ENCODE data around the gene CYB561D2. TPM values are rescaled to one million over a fixed set of nuclear protein-coding genes. Genes with fewer than 3 reads are reported as not detected.
"Not testable (repeated sequence)": the region's sequence is repeated elsewhere in the genome, so short reads cannot be mapped to it uniquely, and the experiment has no call there.

CYB561D2 gene, protein sequence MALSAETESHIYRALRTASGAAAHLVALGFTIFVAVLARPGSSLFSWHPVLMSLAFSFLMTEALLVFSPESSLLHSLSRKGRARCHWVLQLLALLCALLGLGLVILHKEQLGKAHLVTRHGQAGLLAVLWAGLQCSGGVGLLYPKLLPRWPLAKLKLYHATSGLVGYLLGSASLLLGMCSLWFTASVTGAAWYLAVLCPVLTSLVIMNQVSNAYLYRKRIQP
- total RNA-seq, result 10 to 100 TPM; 37.1 to 39.7 TPM

DNA sequence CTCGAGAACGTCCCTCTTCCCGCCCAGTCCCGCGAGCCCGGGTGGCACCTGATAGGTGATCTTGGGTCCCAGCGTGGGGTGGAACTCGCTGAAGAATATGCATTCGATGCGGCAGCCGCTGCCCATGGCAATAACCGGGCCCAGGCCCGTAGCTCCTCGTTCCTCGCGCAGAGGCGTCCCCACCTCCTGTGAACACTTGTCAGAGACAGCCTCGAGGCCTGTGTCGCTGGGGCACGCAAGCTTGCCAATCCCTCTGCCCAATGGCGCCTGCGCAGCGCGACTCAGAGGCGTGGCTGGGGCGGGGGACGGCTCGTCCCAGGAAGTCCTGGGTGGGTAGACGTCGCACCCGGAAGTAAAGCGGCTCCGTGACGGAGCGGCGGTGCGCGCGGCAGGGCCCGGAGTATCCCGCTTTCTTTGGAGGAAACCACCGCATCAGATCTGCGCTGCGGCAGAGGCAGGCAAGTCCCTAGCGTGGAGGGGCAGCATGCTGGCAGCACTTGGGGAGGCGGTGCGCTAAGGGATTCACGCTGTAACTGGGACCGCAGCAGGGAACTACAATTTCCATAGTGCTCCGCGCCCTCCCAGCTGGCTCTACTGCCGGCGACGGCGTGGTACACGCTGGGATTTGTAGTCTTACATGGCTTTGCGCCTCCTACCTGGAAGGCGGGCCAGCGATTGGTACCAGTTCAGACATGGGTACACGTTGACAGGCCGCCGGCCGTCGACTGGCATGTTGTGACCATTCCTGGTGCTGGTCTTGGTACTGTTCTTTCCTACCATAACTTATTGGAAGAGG is at the start of gene CYB561D2, which contains the start of gene NPRL2:
Gene CYB561D2, plus strand, starts transcription at position 336 of the 796 bp plus-strand sequence. CDS start 572 bp downstream, outside the sequence.
Gene NPRL2, minus strand, starts transcription at position 249 of the 796 bp plus-strand sequence. Its CDS starts 123 bp downstream, at position 126.
- ChIA-PET POLR2A (interaction anchor here (0.9 to 32.1 kb wide), 17 partner anchors 8 to 268 kb away, joined by 3 to 704 read pairs (median 5); partner anchors contain the start of genes CISH, HEMK1, HYAL2 and HYAL3), CTCF (interaction anchor here (0.7 to 7.0 kb wide), 11 partner anchors 9 to 263 kb away, joined by 3 to 65 read pairs (median 4); partner anchors contain the start of genes CISH, HYAL3, NAA80 and RASSF1)
- no peaks in the 10 kb centered on the region for H3K9me3 Mint-ChIP-seq
- H3K4me1 Mint-ChIP-seq, result peaks cover 66% of the 10 kb centered on the region
- DNase-seq, result peak; percentile 99
- H3K4me3 Mint-ChIP-seq, result peak within 1 kb of the TSS; percentile 91
- H3K27me3 Mint-ChIP-seq, result no peaks in the 10 kb centered on the region
- H3K36me3 Mint-ChIP-seq (ENCODE audit: low read depth), result peaks cover 49% of the 10 kb centered on the region
- peak within 1 kb of the TSS; percentile 93 for H3K27ac Mint-ChIP-seq

DNA sequence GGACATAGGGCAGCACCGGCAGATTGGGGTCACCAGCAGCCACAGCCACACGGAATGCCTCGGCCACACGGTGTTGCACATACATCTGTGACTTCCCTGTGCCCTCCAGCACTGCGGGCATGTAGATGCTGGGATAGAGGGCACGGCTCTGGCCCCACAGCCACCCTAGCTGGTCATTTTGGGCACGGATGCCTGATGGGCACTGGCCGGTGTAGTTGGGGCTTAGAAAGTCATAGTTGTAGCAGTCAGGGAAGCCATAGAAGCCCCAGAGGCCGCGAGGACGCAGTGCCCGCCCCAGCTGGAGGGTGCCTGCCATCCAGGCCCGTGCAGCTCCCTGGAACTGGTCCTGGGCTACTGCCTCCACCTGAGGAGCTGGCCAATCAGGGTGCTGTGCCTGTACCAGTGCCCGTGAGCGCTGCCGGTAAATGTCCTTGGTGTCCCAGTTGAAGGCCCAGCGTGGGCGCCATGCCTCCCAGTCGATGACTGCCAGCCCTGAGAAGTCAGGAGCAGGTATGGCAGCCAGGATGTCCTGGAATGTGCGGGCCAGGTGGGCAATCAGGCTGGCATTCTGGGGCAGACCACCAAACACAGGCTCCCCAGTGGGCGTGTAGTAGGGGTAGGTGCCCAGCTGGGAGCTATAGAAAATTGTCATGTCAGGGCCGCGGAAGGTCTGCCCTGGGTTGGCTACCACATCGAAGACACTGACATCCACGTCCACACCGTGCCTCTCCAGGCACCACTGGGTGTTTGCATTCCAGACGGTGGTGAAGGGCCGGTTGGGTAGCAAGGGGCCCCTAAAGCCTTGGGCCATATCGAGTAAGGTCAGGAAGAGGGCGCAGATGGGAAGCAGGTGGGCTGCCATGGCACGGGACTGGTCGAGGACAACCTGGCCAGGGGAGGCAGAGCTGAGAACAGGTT is 48.3 kb upstream of the CYB561D2 start:
- Mint-ChIP-seq H3K36me3 (ENCODE audit: low read depth) (peaks cover 1% of the 10 kb centered on the region), H3K27me3 (no peaks in the 10 kb centered on the region), H3K27ac (no peak overlapping the region), H3K9me3 (no peaks in the 10 kb centered on the region), H3K4me1 (peaks cover 31% of the 10 kb centered on the region), H3K4me3 (no peak overlapping the region)
- no peak for DNase-seq
- ChIA-PET CTCF (interaction anchor here (0.8 to 1.6 kb wide), 2 partner anchors 22 to 35 kb away, joined by 3 to 7 read pairs; no protein-coding TSS in a partner anchor), POLR2A (interaction anchor here (0.9 to 6.3 kb wide), 3 partner anchors 10 to 67 kb away, joined by 3 to 150 read pairs (median 4); partner anchors contain the start of genes IFRD2, RASSF1 and ZMYND10)

DNA sequence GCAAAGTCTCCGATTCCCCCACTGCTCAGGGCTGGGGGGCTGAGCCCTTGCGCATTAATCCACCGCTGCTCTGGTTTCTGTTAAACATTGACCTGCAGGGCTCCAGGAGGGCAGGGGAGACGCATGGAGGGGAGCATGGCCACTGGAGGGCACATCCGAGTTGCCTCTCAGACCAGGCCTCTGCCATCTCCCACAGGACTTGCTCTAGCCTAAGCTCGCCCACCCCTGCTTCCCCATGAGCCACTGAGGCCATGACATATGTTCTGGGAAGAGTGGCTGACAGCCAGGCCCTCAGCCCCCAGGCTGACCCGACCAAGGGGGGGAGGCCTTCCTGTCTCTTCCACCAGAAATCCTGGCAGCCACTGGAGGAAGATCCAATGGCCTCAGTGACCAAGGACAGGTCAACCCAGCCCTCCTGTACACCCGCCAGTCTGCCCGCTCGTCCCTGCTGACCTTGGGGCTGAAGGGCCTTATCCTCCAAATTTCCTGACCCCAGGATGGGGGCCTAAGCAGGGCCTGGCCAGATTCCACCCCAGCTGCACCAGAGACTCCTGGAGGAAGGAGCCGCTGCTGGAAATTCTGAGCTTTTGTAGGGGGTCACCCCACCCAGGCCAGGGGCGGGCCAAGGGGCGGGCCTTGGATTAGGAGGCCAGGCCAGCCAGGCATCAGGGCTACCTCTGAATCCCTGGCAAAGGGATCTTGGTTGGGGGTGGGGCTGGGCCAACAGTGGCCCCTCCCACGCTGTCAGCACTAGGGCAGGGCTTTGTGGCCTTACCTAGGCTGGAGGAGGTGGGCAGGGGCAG is 47.4 kb upstream of the CYB561D2 start, which contains the start of gene HYAL1:
Gene HYAL1, minus strand, starts transcription at position 562 of the 803 bp plus-strand sequence. CDS start 618 bp downstream, outside the sequence.
- CTCF ChIA-PET, result interaction anchor here (0.8 to 1.6 kb wide), 2 partner anchors 21 to 34 kb away, joined by 3 to 7 read pairs; no protein-coding TSS in a partner anchor
- peak; percentile 16 for DNase-seq
- H3K4me3 Mint-ChIP-seq, result no peak within 1 kb of the TSS
- POLR2A ChIA-PET, result interaction anchor here (0.9 to 6.3 kb wide), 3 partner anchors 11 to 68 kb away, joined by 3 to 150 read pairs (median 4); partner anchors contain the start of genes IFRD2, RASSF1 and ZMYND10
- no peak within 1 kb of the TSS for H3K27ac Mint-ChIP-seq
- H3K9me3 Mint-ChIP-seq, result no peaks in the 10 kb centered on the region
- H3K36me3 Mint-ChIP-seq (ENCODE audit: low read depth), result no peaks in the 10 kb centered on the region
- peaks cover 22% of the 10 kb centered on the region for H3K4me1 Mint-ChIP-seq
- H3K27me3 Mint-ChIP-seq, result no peaks in the 10 kb centered on the region

DNA sequence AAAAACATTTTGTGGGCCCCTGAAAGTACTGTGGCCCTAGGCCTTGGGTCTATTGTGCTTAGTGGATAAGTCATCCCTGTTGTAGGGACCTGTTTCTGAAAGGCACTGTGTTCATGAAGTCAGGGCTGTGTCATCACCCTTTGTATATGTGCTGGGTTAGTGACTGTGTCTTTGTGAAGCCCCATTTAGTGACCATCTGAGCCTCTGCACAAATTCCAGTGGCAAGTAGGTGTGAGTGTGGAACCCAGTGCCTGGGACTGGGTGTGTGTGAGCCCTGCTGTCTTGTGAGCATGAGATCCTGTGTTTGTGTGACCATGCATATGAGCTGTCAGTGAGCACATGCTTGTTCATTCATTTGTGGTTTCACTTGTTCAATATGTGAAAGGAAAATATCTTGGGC is 46.1 kb upstream of the CYB561D2 start:
- no peak overlapping the region for H3K27ac Mint-ChIP-seq
- CTCF ChIA-PET, result no interaction called here

DNA sequence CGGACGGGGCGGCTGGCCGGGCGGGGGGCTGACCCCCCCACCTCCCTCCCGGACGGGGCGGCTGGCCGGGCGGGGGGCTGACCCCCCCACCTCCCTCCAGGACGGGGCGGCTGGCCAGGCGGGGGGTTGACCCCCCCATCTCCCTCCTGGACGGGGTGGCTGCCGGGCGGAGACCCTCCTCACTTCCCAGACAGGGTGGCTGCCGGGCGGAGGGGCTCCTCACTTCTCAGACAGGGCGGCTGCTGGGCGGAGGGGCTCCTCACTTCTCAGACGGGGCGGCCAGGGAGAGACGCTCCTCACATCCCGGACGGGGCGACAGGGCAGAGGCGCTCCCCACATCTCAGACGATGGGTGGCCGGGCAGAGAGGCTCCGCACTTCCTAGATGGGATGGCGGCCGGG is 38.6 kb upstream of the CYB561D2 start:
- peaks cover 27% of the 10 kb centered on the region for H3K4me1 Mint-ChIP-seq
- POLR2A ChIA-PET, result interaction anchor here (31.7 kb wide), 1 partner anchor 31 kb away, joined by 704 read pairs; the partner anchor contains the start of genes CYB561D2, NPRL2, RASSF1 and TUSC2
- DNase-seq; H3K36me3 Mint-ChIP-seq (ENCODE audit: low read depth); H3K4me3 Mint-ChIP-seq; H3K27ac Mint-ChIP-seq; H3K9me3 Mint-ChIP-seq; CTCF ChIA-PET; H3K27me3 Mint-ChIP-seq: not testable (repeated sequence)

More for the DNA sequence above, 46.1 kb upstream of the CYB561D2 start:
- Mint-ChIP-seq H3K36me3 (ENCODE audit: low read depth) (peaks cover 2% of the 10 kb centered on the region), H3K4me3 (no peak overlapping the region), H3K4me1 (peaks cover 20% of the 10 kb centered on the region), H3K27me3 (no peaks in the 10 kb centered on the region), H3K9me3 (peaks cover 2% of the 10 kb centered on the region)
- POLR2A ChIA-PET, result interaction anchor here (1.5 to 2.9 kb wide), 2 partner anchors 10 to 12 kb away, joined by 6 to 15 read pairs; no protein-coding TSS in a partner anchor
- no peak for DNase-seq

DNA sequence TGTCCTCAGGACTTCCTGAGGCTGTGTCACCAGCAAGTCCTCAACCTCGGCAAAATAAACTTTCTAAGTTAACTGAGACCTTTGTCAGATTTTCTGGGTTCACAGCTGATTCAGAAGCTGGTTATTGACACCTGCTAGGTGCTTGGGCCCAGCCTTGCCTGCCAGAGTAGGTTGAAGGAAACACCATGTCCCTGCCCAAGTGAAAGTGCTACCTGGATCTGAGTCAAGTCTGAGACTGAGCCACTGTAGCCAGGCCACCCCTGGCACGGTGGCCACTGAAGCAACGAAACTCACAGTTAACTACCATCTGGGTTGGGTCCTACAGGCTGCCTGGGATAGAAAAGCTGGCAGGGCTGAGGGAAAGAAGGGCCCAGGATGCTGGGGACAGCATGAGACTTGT is 36.3 kb upstream of the CYB561D2 start:
- H3K9me3 Mint-ChIP-seq, result peaks cover 5% of the 10 kb centered on the region
- peaks cover 9% of the 10 kb centered on the region for H3K36me3 Mint-ChIP-seq (ENCODE audit: low read depth)
- H3K4me1 Mint-ChIP-seq, result peaks cover 46% of the 10 kb centered on the region
- H3K27ac Mint-ChIP-seq, result no peak overlapping the region
- H3K27me3 Mint-ChIP-seq, result no peaks in the 10 kb centered on the region
- H3K4me3 Mint-ChIP-seq, result no peak overlapping the region
- no peak for DNase-seq
- ChIA-PET POLR2A (interaction anchor here (1.2 to 31.7 kb wide), 5 partner anchors 8 to 28 kb away, joined by 3 to 704 read pairs (median 15); partner anchors contain the start of genes CYB561D2, HYAL3, IFRD2 and NAA80), CTCF (interaction anchor here (1.1 to 3.4 kb wide), 4 partner anchors 10 to 88 kb away, joined by 3 to 17 read pairs (median 6); partner anchors contain the start of genes HYAL3, NAA80 and TUSC2)

DNA sequence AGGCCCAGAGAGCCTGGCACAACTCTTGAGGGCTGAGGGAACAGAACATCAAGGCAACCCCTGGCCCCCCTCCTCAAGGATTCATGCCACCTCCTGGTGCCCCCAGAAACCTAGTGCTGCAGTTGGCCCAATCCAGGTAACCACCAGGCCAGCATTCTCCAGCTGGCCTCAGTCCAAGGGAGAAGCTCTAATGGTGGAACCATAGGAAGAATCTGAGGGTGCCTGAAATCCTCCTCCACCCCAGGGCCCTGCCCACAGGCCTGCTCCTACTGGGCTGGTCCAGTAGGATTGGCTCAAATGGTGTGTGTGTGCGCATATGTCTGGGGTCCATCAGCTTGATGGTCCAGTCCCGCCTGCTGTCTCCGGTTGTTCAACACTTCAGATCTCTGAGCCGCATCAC is 35.8 kb upstream of the CYB561D2 start:
- H3K36me3 Mint-ChIP-seq (ENCODE audit: low read depth), result peaks cover 4% of the 10 kb centered on the region
- peaks cover under 1% of the 10 kb centered on the region for H3K9me3 Mint-ChIP-seq
- no peak for DNase-seq
- POLR2A ChIA-PET, result interaction anchor here (1.2 to 31.7 kb wide), 5 partner anchors 9 to 28 kb away, joined by 3 to 704 read pairs (median 15); partner anchors contain the start of genes CYB561D2, HYAL3, IFRD2 and NAA80
- H3K4me1 Mint-ChIP-seq, result peaks cover 50% of the 10 kb centered on the region
- CTCF ChIA-PET, result interaction anchor here (0.8 to 3.4 kb wide), 5 partner anchors 9 to 88 kb away, joined by 3 to 17 read pairs (median 4); partner anchors contain the start of genes HYAL3, NAA80 and TUSC2
- H3K27me3 Mint-ChIP-seq, result no peaks in the 10 kb centered on the region
- no peak overlapping the region for H3K4me3 Mint-ChIP-seq
- peak overlapping the region; percentile 64 for H3K27ac Mint-ChIP-seq

DNA sequence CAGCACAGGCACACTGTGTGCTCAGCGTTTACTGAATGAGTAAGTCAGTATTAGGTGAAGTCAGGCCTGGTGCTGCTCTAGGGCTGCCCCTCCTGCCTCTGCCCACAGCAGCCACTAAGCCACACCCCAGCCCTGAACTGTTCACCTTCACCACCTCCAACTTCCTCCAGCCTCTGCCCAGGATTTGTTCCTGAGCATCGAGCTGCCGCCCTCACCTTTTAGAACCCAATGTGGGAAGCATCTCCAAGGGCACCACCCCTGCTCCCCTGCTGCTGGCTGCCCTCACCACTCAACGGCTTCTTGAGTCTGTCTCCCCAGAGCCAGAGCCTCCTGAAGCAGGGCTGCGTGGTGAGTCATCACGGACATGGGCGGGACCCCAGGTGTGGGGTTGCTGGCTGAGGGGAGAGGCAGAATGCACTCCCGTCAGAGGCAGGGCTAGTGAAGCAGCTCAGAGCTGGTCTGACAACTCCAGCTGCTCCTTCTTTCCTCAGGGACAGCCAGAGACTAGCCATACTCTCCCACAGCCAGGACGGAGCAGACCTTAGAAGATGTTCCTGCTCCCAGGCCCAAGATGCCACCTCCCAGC is 33.9 kb upstream of the CYB561D2 start:
- peak; percentile 87 for DNase-seq
- H3K9me3 Mint-ChIP-seq, result no peaks in the 10 kb centered on the region
- ChIA-PET CTCF (interaction anchor here (1.2 to 3.4 kb wide), 4 partner anchors 18 to 57 kb away, joined by 3 to 17 read pairs (median 4); partner anchors contain the start of genes HYAL3, IFRD2 and NAA80), POLR2A (interaction anchor here (1.0 to 31.7 kb wide), 7 partner anchors 11 to 27 kb away, joined by 3 to 704 read pairs (median 6); partner anchors contain the start of genes CYB561D2, HYAL3, IFRD2 and NAA80)
- peaks cover 59% of the 10 kb centered on the region for H3K4me1 Mint-ChIP-seq
- H3K27ac Mint-ChIP-seq, result peak overlapping the region; percentile 95
- peak overlapping the region; percentile 66 for H3K4me3 Mint-ChIP-seq
- H3K36me3 Mint-ChIP-seq (ENCODE audit: low read depth), result peaks cover 4% of the 10 kb centered on the region
- H3K27me3 Mint-ChIP-seq, result no peaks in the 10 kb centered on the region

DNA sequence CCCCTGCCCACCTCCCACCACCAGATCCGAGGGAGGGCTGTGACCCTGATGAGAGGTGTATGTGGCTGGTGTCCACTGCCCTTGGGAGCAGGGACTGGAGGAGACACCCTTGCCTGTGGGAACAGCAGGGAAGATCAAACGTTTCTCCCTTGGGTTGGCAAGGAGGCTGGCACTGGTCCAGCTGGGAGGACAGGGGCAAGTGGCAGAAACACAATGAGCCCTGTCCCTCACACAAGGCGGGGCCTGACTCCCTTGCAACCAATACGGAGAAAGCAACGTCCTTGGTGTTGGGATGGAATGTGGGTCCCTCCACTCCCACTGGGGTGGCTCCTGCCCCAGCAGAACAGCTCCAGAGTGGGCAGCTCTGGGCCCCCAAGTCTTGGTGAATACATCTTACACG is 33.4 kb upstream of the CYB561D2 start:
- POLR2A ChIA-PET, result interaction anchor here (1.0 to 31.7 kb wide), 7 partner anchors 12 to 28 kb away, joined by 3 to 704 read pairs (median 6); partner anchors contain the start of genes CYB561D2, HYAL3, IFRD2 and NAA80
- H3K27me3 Mint-ChIP-seq, result no peaks in the 10 kb centered on the region
- no peak for DNase-seq
- no peaks in the 10 kb centered on the region for H3K9me3 Mint-ChIP-seq
- CTCF ChIA-PET, result interaction anchor here (0.8 to 3.4 kb wide), 5 partner anchors 18 to 197 kb away, joined by 3 to 17 read pairs (median 3); partner anchors contain the start of genes HYAL3, IFRD2 and NAA80
- H3K36me3 Mint-ChIP-seq (ENCODE audit: low read depth), result peaks cover 4% of the 10 kb centered on the region
- peak overlapping the region; percentile 95 for H3K27ac Mint-ChIP-seq
- H3K4me3 Mint-ChIP-seq, result no peak overlapping the region
- H3K4me1 Mint-ChIP-seq, result peaks cover 59% of the 10 kb centered on the region

DNA sequence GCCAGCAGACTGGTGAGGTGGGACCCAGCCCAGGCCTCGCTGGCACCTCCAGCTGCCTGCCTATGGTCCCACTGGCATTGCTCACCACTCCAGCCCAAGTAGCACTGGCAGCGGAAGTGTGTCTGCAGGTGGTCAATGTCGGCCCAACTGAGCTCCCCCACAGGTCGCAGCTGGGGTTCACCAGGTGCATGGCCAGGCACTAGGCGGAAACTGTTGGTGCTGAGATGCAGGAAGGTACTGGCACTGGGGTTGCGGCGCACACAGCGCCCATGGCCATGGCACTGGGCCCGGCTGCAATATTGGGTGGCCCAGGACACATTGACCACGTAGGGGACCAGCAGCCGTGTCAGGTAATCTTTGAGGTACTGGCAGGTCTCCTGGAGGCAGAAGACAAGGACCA is 32.5 kb upstream of the CYB561D2 start:
- H3K27ac Mint-ChIP-seq, result peak overlapping the region; percentile 14
- H3K27me3 Mint-ChIP-seq, result no peaks in the 10 kb centered on the region
- H3K9me3 Mint-ChIP-seq, result no peaks in the 10 kb centered on the region
- peaks cover 4% of the 10 kb centered on the region for H3K36me3 Mint-ChIP-seq (ENCODE audit: low read depth)
- H3K4me3 Mint-ChIP-seq, result no peak overlapping the region
- ChIA-PET POLR2A (interaction anchor here (1.5 to 31.7 kb wide), 3 partner anchors 19 to 26 kb away, joined by 6 to 704 read pairs (median 113); partner anchors contain the start of genes CYB561D2, HYAL3, IFRD2 and NAA80), CTCF (interaction anchor here (0.8 to 2.0 kb wide), 5 partner anchors 19 to 198 kb away, joined by 3 to 8 read pairs (median 3); partner anchors contain the start of genes HYAL3 and NAA80)
- H3K4me1 Mint-ChIP-seq, result peaks cover 61% of the 10 kb centered on the region
- DNase-seq, result no peak
